ENCODE measurements around the gene SPINK8. TPM values are rescaled to one million over a fixed set of nuclear protein-coding genes. Genes with fewer than 3 reads are reported as not detected.
A peak's percentile ranks its signal among the peaks of the same experiment; 100 is the strongest.
"Not testable (repeated sequence)": the region's sequence is repeated elsewhere in the genome, so short reads cannot be mapped to it uniquely, and the experiment has no call there.

SPINK8 gene
- not detected for total RNA-seq (2013)
- not detected for polyA plus RNA-seq
- not detected in 2 replicates for polyA minus RNA-seq
- 0 to 0.75 (median 0) reads per million in 11 experiments for total RNA-seq

GRCh38 chr3:48333346-48334245 lies at the start of gene SPINK8:
Gene SPINK8 (minus strand): TSS chr3:48333661. CDS start chr3:48328341, 5,320 bp downstream.
- peak within 1 kb of the TSS in 2 of 3 experiments; percentile 10 to 68 for H3K4me3 ChIP-seq (replicated peaks in 1 of 3; ENCODE audit: low read depth in 2 of 3, low read length in 3 of 3)

GRCh38 chr3:48372862-48373435 lies 39.5 kb upstream of the SPINK8 start:
- WGBS (ENCODE audit: insufficient coverage) = 100% methylated on average over 4 of the region's 5 CpGs
- no peak for TF ChIP-seq CTCF (IDR thresholded peaks at IDR 0.05)
- Mint-ChIP-seq H3K9me3 (no peaks in the 10 kb centered on the region), H3K36me3 (no peaks in the 10 kb centered on the region), H3K4me3 (no peak overlapping the region), H3K27ac (no peak overlapping the region), H3K4me1 (peaks cover 14% of the 10 kb centered on the region), H3K27me3 (ENCODE audit: low read depth in 3 of 3) (peaks cover 0 to 3% (median 0%) of the 10 kb centered on the region in 3 donors)
- no peak overlapping the region for H2AFZ ChIP-seq (ENCODE audit: insufficient read depth, low read depth, low read length, poor library complexity, severe bottlenecking)
- no peaks in the 10 kb centered on the region for H3K27me3 ChIP-seq (ENCODE audit: control insufficient read depth in 2 of 2, insufficient read depth in 2 of 2, low read length in 2 of 2)
- no peak overlapping the region for H3K4me3 ChIP-seq (replicated peaks in 1 of 3; ENCODE audit: low read depth in 2 of 3, low read length in 3 of 3)
- no peak overlapping the region for H3K27ac ChIP-seq (ENCODE audit: low read depth in 1 of 2, low read length in 2 of 2)
- DNase-seq = no peak
- H3K36me3 ChIP-seq (replicated peaks in 1 of 2; ENCODE audit: control insufficient read depth in 1 of 2, insufficient read depth in 2 of 2, low read length in 2 of 2) = no peaks in the 10 kb centered on the region
- intact Hi-C loops (cut with micrococcal nuclease) = no loop called here
- no peak overlapping the region for H3K9ac ChIP-seq (ENCODE audit: insufficient read depth, low read length, poor library complexity, severe bottlenecking)
- no peaks in the 10 kb centered on the region for H4K20me1 ChIP-seq (ENCODE audit: insufficient read depth, low read length)
- no peak overlapping the region for H3K4me2 ChIP-seq (replicated peaks; ENCODE audit: extremely low read depth, low read length, poor library complexity, severe bottlenecking)
- H3K9me3 ChIP-seq (replicated peaks in 1 of 2; ENCODE audit: control insufficient read depth in 1 of 2, insufficient read depth in 1 of 2, low read length in 2 of 2) = no peaks in the 10 kb centered on the region
- H3K79me2 ChIP-seq (ENCODE audit: insufficient read depth, low read length) = no peaks in the 10 kb centered on the region
- no peaks in the 10 kb centered on the region for H3K4me1 ChIP-seq (ENCODE audit: control insufficient read depth in 1 of 2, insufficient read depth in 2 of 2, low read length in 2 of 2)

More at GRCh38 chr3:48333346-48334245, at the start of gene SPINK8:
- H3K79me2 ChIP-seq (ENCODE audit: insufficient read depth, low read length); H3K36me3 ChIP-seq (replicated peaks in 1 of 2; ENCODE audit: control insufficient read depth in 1 of 2, insufficient read depth in 2 of 2, low read length in 2 of 2); intact Hi-C loops (cut with micrococcal nuclease); H3K27me3 ChIP-seq (ENCODE audit: control insufficient read depth in 2 of 2, insufficient read depth in 2 of 2, low read length in 2 of 2); H4K20me1 ChIP-seq (ENCODE audit: insufficient read depth, low read length); H3K9me3 ChIP-seq (replicated peaks in 1 of 2; ENCODE audit: control insufficient read depth in 1 of 2, insufficient read depth in 1 of 2, low read length in 2 of 2); H3K36me3 Mint-ChIP-seq; H3K9me3 Mint-ChIP-seq; H3K27me3 Mint-ChIP-seq (ENCODE audit: low read depth in 3 of 3): not testable (repeated sequence)
- Mint-ChIP-seq H3K4me3 (peak within 1 kb of the TSS; percentile 62 to 83), H3K4me1 (peaks cover 62% of the 10 kb centered on the region), H3K27ac (peak within 1 kb of the TSS in 6 of 7 donors; percentile 58 to 86 (median 72))
- Histone ChIP-seq H3K4me1 (ENCODE audit: control insufficient read depth in 1 of 2, insufficient read depth in 2 of 2, low read length in 2 of 2) (peaks cover 40 to 58% of the 10 kb centered on the region in 2 donors), H3K4me2 (replicated peaks; ENCODE audit: extremely low read depth, low read length, poor library complexity, severe bottlenecking) (peak within 1 kb of the TSS; percentile 46), H3K27ac (ENCODE audit: low read depth in 1 of 2, low read length in 2 of 2) (peak within 1 kb of the TSS in 1 of 2 donors; percentile 64), H2AFZ (ENCODE audit: insufficient read depth, low read depth, low read length, poor library complexity, severe bottlenecking) (peak within 1 kb of the TSS; percentile 68), H3K9ac (ENCODE audit: insufficient read depth, low read length, poor library complexity, severe bottlenecking) (peak within 1 kb of the TSS; percentile 25)
- WGBS (ENCODE audit: insufficient coverage) = 33% methylated on average over 5 of the region's 15 CpGs
- DNase-seq = peak in 1 of 3 donors; percentile 23
